ENCODE results near the gene SNAPC2.

Gene SNAPC2

GRCh38 chr19:7919610-7920518, at the start of gene SNAPC2:
Gene SNAPC2 (plus strand): TSS chr19:7920338. CDS start chr19:7920367, 29 bp downstream.
- peak; percentile 85 for DNase-seq (ENCODE audit: extremely low spot score)
- TF ChIP-seq ARNT (IDR thresholded peaks at IDR 0.05) = no peak
- no peak; the same call in 1 of the 2 replicates for TF ChIP-seq L3MBTL2 (conservative IDR thresholded peaks at IDR 0.05)
- TF ChIP-seq SP1 (IDR thresholded peaks at IDR 0.05) = 0 out of 2 replicates have a peak, but pooled peaks have one; percentile 53
- 0 out of 2 replicates have a peak, but pooled peaks have one; percentile 12 for TF ChIP-seq PKNOX1 (IDR thresholded peaks at IDR 0.05)
- TF ChIP-seq ZNF384 (IDR thresholded peaks at IDR 0.05) = no peak
- TF ChIP-seq TARDBP (IDR thresholded peaks at IDR 0.05) = no peak
- no peak for TF ChIP-seq NFRKB (IDR thresholded peaks at IDR 0.05)
- TF ChIP-seq ELF4 (IDR thresholded peaks at IDR 0.05) = no peak
- TF ChIP-seq FOXA1 (IDR thresholded peaks at IDR 0.05) = no peak
- TF ChIP-seq FOXM1 (IDR thresholded peaks at IDR 0.05; ENCODE audit: borderline replicate concordance) = no peak
- no peak for TF ChIP-seq FOXK2 (IDR thresholded peaks at IDR 0.05)
- peak; percentile 62; the same call in 1 of the 2 replicates for TF ChIP-seq HDGF (IDR thresholded peaks at IDR 0.05; ENCODE audit: borderline replicate concordance)
- TF ChIP-seq LEF1 (IDR thresholded peaks at IDR 0.05; ENCODE audit: borderline replicate concordance) = no peak
- no peak for TF ChIP-seq BHLHE40 (IDR thresholded peaks at IDR 0.05; ENCODE audit: borderline replicate concordance)
- no peak for TF ChIP-seq SUZ12 (IDR thresholded peaks at IDR 0.05)
- TF ChIP-seq CTBP1 (IDR thresholded peaks at IDR 0.05; ENCODE audit: borderline replicate concordance) = no peak
- CTCF ChIA-PET = interaction anchor here (0.8 to 2.9 kb wide), 6 partner anchors 9 to 67 kb away, joined by 3 to 19 read pairs (median 3); partner anchors contain the start of gene MAP2K7
- POLR2A ChIA-PET = interaction anchor here (0.6 to 3.3 kb wide), 13 partner anchors 8 to 290 kb away, joined by 3 to 30 read pairs (median 4); partner anchors contain the start of genes LRRC8E, MAP2K7, PET100 and TIMM44

- 0 out of 2 replicates have a peak, but pooled peaks have one; percentile 24 for TF ChIP-seq SP1 (IDR thresholded peaks at IDR 0.05)
- no peak for TF ChIP-seq TARDBP (IDR thresholded peaks at IDR 0.05)
- CTCF ChIA-PET = no interaction called here
- DNase-seq (ENCODE audit: extremely low spot score) = peak; percentile 72
- POLR2A ChIA-PET = no interaction called here
These were observed 49.3 kb upstream of the SNAPC2 start for GRCh38 chr19:7870571-7871436.

- CTCF ChIA-PET = no interaction called here
These were observed 48.5 kb upstream of the SNAPC2 start for GRCh38 chr19:7871437-7872305.

GRCh38 chr19:7872306-7873204, 47.6 kb upstream of the SNAPC2 start:
- no peak for DNase-seq (ENCODE audit: extremely low spot score)
- TF ChIP-seq FOXA1 (IDR thresholded peaks at IDR 0.05) = no peak
- no peak for TF ChIP-seq L3MBTL2 (conservative IDR thresholded peaks at IDR 0.05)
- no peak for TF ChIP-seq CTBP1 (IDR thresholded peaks at IDR 0.05; ENCODE audit: borderline replicate concordance)
- no peak for TF ChIP-seq HDGF (IDR thresholded peaks at IDR 0.05; ENCODE audit: borderline replicate concordance)
- no peak for TF ChIP-seq PKNOX1 (IDR thresholded peaks at IDR 0.05)
- no peak for TF ChIP-seq NFRKB (IDR thresholded peaks at IDR 0.05)
- CTCF ChIA-PET = no interaction called here
- POLR2A ChIA-PET = interaction anchor here (0.6 to 1.2 kb wide), 3 partner anchors 16 to 31 kb away, joined by 3 to 4 read pairs (median 4); partner anchors contain the start of genes LRRC8E and MAP2K7

More at GRCh38 chr19:7871437-7872305, 48.5 kb upstream of the SNAPC2 start:
- peak; percentile 79 for DNase-seq (ENCODE audit: extremely low spot score)
- POLR2A ChIA-PET = interaction anchor here (0.6 to 1.2 kb wide), 3 partner anchors 16 to 32 kb away, joined by 3 to 4 read pairs (median 4); partner anchors contain the start of genes LRRC8E and MAP2K7
- peak; percentile 80 for TF ChIP-seq PKNOX1 (IDR thresholded peaks at IDR 0.05)
- TF ChIP-seq HDGF (IDR thresholded peaks at IDR 0.05; ENCODE audit: borderline replicate concordance) = no peak
- peak; percentile 59 for TF ChIP-seq SP1 (IDR thresholded peaks at IDR 0.05)
- TF ChIP-seq FOXA1 (IDR thresholded peaks at IDR 0.05) = no peak
- no peak for TF ChIP-seq NFRKB (IDR thresholded peaks at IDR 0.05)
- TF ChIP-seq SUZ12 (IDR thresholded peaks at IDR 0.05) = no peak
- no peak for TF ChIP-seq ZNF384 (IDR thresholded peaks at IDR 0.05)

Measured in HEK293T (cell line).